ENCODE measurements around the gene OMA1.

OMA1 gene

GRCh38 chr1:58466630-58467241, 79.8 kb downstream of the OMA1 start:
- Histone ChIP-seq H3K79me2 (ENCODE audit: control insufficient read depth, low read length) (no peaks in the 10 kb centered on the region), H3K4me1 (ENCODE audit: control insufficient read depth, low read length) (no peaks in the 10 kb centered on the region), H3K9me3 (ENCODE audit: control insufficient read depth, insufficient read depth, low read length) (no peaks in the 10 kb centered on the region), H3K36me3 (ENCODE audit: control insufficient read depth, low read length) (no peaks in the 10 kb centered on the region), H3K4me2 (ENCODE audit: low read length) (no peak overlapping the region), H4K20me1 (ENCODE audit: control insufficient read depth, insufficient read depth, low read depth, low read length) (no peaks in the 10 kb centered on the region), H3K9me2 (replicated peaks; ENCODE audit: control insufficient read depth, low read length) (no peaks in the 10 kb centered on the region), H3K4me3 (ENCODE audit: low read length) (no peak overlapping the region), H3K27ac (ENCODE audit: low read depth, low read length) (no peak overlapping the region), H3K27me3 (ENCODE audit: control insufficient read depth, low read length) (no peaks in the 10 kb centered on the region), H3F3A (ENCODE audit: control insufficient read depth, insufficient read depth) (no peaks in the 10 kb centered on the region)
- no peak for TF ChIP-seq CTCF (IDR thresholded peaks at IDR 0.05; ENCODE audit: low read depth, low read length, poor library complexity, severe bottlenecking)
- TF ChIP-seq EZH2phosphoT487 (IDR thresholded peaks at IDR 0.05; ENCODE audit: borderline replicate concordance, low read length): no peak

- TF ChIP-seq EZH2phosphoT487 (IDR thresholded peaks at IDR 0.05; ENCODE audit: borderline replicate concordance, low read length) (no peak), CTCF (IDR thresholded peaks at IDR 0.05; ENCODE audit: low read depth, low read length, poor library complexity, severe bottlenecking) (no peak)
- H3K4me3 ChIP-seq (ENCODE audit: low read length): no peak overlapping the region
- no peaks in the 10 kb centered on the region for H3K4me1 ChIP-seq (ENCODE audit: control insufficient read depth, low read length)
- H3F3A ChIP-seq (ENCODE audit: control insufficient read depth, insufficient read depth): no peaks in the 10 kb centered on the region
- no peak overlapping the region for H3K4me2 ChIP-seq (ENCODE audit: low read length)
- H3K9me3 ChIP-seq (ENCODE audit: control insufficient read depth, insufficient read depth, low read length): no peaks in the 10 kb centered on the region
- H3K36me3 ChIP-seq (ENCODE audit: control insufficient read depth, low read length): no peaks in the 10 kb centered on the region
- H3K27me3 ChIP-seq (ENCODE audit: control insufficient read depth, low read length): no peaks in the 10 kb centered on the region
- no peaks in the 10 kb centered on the region for H3K79me2 ChIP-seq (ENCODE audit: control insufficient read depth, low read length)
- no peaks in the 10 kb centered on the region for H3K9me2 ChIP-seq (replicated peaks; ENCODE audit: control insufficient read depth, low read length)
- no peaks in the 10 kb centered on the region for H4K20me1 ChIP-seq (ENCODE audit: control insufficient read depth, insufficient read depth, low read depth, low read length)
- H3K27ac ChIP-seq (ENCODE audit: low read depth, low read length): no peak overlapping the region
Measured at GRCh38 chr1:58465825-58466629, 80.5 kb downstream of the OMA1 start.

GRCh38 chr1:58465176-58465575, 81.3 kb downstream of the OMA1 start:
- no peak overlapping the region for H3K4me3 ChIP-seq (ENCODE audit: low read length)
- H3K27me3 ChIP-seq (ENCODE audit: control insufficient read depth, low read length): no peaks in the 10 kb centered on the region
- no peak for TF ChIP-seq EZH2phosphoT487 (IDR thresholded peaks at IDR 0.05; ENCODE audit: borderline replicate concordance, low read length)
- TF ChIP-seq CTCF (IDR thresholded peaks at IDR 0.05; ENCODE audit: low read depth, low read length, poor library complexity, severe bottlenecking): no peak
- H3F3A ChIP-seq (ENCODE audit: control insufficient read depth, insufficient read depth): no peaks in the 10 kb centered on the region
- no peak overlapping the region for H3K27ac ChIP-seq (ENCODE audit: low read depth, low read length)
- no peaks in the 10 kb centered on the region for H3K36me3 ChIP-seq (ENCODE audit: control insufficient read depth, low read length)
- H3K4me1 ChIP-seq (ENCODE audit: control insufficient read depth, low read length): no peaks in the 10 kb centered on the region
- no peaks in the 10 kb centered on the region for H3K79me2 ChIP-seq (ENCODE audit: control insufficient read depth, low read length)
- H3K9me2 ChIP-seq (replicated peaks; ENCODE audit: control insufficient read depth, low read length): no peaks in the 10 kb centered on the region
- no peaks in the 10 kb centered on the region for H3K9me3 ChIP-seq (ENCODE audit: control insufficient read depth, insufficient read depth, low read length)
- no peaks in the 10 kb centered on the region for H4K20me1 ChIP-seq (ENCODE audit: control insufficient read depth, insufficient read depth, low read depth, low read length)
- no peak overlapping the region for H3K4me2 ChIP-seq (ENCODE audit: low read length)
